Stromal cell of bone marrow (primary cell): ENCODE data around the gene DLEC1.
"Not testable (repeated sequence)": the region's sequence is repeated elsewhere in the genome, so short reads cannot be mapped to it uniquely, and the experiment has no call there.

Experiments used
- DNase-seq: peaks from one replicate; pipeline ENCODE4 v3.0.0-alpha.2; 2012; ENCODE audit warnings: low read depth

The DLEC1 gene

GRCh38 chr3:38120693-38121450, 81.9 kb downstream of the DLEC1 start:
- no peak for DNase-seq

GRCh38 chr3:38121451-38121831, 82.4 kb downstream of the DLEC1 start:
- DNase-seq: no peak

- DNase-seq: no peak
Measured at GRCh38 chr3:38121832-38122461, 82.9 kb downstream of the DLEC1 start.

GRCh38 chr3:38122712-38123290, 83.8 kb downstream of the DLEC1 start:
- DNase-seq: no peak

DNA sequence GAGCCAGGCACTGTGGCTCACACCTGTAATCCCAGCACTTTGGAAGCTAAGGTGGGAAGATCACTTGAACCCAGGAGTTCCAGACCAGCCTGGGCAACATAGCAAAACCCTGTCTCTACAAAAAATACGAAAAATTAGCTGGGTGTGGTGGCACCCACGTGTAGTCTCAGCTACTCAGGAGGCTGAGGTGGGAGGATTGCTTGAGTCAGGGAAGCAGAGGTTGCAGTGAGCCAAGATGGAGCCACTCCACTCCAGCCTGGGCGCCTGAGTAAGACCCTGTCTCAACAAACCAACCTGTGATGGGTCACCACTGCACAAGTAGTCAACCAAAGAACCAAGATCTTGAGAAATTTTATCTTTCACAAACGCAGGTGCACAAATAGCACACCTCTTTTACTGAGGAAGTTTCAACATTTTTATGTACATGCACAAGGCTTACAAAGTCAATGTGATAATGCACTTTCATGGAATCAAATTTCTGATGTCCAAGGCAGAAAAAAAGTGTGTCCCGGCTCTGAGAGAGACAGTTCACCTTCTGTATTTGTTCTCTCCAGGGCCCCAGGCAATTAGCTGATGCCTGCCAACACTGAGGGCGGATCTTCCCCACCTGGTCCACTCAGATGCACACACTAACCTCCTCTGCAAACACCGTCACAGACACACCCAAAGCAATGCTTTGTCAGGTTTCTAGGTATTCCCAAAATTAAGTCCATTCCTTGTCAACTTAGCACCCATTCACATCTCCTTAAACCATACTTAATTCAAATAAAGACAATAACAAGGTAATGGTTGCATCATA, 85.5 kb downstream of the DLEC1 start:
- DNase-seq: no peak

DNA sequence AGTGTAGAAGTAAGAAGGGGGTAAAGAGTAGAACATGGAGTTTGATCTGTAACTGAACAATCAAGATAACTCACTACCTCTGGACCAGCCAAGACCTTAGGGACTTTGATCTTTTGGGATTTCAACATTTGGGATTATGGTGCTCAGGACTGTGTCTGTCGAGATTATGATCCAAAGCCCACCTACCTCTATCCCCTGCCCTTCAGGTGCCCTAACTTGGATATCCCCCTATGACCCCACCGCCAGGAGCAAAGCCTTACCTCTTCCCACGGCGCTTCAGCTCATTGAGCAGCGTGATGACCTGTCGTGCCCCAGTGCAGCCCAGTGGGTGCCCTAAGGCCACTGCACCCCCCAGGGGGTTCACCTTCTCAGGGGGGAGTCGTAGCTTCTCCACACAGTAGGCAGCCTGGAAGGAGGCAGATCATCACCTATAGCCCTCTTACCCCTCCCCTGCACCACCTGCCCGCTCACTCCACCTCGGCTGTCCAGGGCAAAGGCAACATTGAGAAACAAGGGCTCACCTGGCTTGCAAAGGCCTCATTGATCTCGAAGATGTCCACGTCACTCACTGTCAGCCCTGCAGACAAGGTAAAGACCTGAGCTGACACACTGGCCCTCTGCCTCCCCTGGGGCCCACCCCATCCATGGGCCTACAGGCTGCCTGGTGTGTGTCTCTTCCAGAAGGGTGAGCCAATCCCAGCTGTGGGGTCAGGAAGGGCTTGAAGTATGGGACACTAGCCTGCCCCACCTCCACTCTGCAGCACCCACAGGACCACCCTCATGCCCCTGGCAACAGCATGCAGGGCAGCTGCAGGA, 86.5 kb downstream of the DLEC1 start:
- no peak for DNase-seq

GRCh38 chr3:38126121-38126892, 87.3 kb downstream of the DLEC1 start:
- no peak for DNase-seq

- no peak for DNase-seq
Measured at GRCh38 chr3:38127611-38128302, 88.7 kb downstream of the DLEC1 start.

GRCh38 chr3:38128303-38128655, 89.3 kb downstream of the DLEC1 start:
- DNase-seq: no peak

- no peak for DNase-seq
Measured at GRCh38 chr3:38129058-38129457, 90.0 kb downstream of the DLEC1 start.

DNA sequence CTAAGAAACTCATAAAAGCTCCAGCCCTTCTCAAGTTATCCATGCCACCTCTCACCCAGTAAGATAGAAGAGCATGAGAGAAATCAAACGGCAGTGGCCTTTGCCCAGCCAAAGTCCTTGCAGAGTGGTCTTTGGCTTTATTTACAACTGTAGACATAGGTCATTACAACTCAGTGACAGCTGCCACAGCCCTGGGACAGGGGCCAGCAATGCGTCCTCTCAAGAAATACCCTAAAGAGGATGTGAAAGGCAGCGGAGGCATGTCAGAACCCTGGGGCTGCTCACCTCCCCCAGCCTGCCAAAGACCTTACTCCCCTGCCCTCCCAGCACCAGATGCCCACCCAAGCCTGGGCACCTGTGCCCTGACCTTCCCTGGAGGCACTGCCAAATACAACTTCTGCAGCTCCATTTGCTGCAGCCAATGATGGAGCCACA, 91.6 kb downstream of the DLEC1 start:
- no peak for DNase-seq

- no peak for DNase-seq
Measured at GRCh38 chr3:38131621-38132369, 92.8 kb downstream of the DLEC1 start.

DNA sequence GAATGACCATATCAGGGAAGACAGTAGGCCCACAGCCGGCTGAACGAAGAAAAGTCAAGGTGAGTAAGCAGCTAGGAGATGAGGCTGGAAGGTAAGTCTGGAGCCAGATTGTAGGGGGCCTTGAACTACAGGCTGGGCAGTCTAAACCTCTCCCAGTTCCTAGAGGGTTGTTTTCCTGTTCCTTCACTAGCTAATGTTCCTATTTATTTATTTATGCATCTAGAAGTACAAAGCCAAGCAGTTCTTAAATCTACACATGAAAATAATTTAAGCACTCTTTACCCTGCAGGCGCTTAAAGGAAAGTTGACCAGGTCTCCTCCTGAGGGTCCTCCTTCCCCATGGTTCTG, 94.2 kb downstream of the DLEC1 start:
- no peak for DNase-seq

DNA sequence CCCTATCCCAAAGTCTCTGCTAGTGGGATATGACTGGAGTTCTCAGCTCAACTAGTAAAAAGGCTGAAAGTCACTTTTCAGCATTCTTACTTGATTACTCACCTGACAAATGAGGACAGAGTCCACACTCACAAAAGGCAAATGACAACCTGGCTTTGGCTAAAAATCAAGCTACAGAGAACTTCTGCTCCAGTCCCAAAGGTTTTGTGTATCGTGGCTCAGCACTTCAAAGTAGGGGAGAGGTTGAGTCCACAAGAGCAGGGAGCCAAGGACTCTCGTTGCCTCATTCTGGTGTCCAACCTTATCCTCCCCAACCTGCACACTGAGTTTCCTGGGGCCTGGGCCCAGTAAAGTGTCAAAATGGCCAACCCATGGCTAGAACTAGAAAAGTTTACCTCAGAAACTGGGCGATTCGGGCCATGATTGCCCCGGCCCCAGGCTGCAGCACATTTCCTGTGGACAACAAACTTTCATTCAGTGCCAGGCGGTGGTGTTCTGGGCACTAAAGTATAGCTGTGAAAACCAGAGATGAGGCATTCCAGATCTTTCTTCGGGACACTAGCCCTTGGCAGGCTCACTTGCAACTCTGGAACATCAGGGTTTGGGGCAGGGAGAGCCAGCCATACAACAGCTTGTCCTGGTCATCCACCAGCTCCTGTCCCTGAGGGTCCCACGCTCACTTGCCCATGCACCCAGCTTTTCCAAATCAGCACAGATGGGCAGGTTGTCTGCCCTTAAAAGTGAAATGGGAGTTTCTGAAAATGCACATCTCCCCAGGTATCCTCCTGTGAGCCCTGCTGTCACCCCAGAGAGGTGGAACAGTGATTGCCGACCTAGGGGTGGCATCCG, 94.8 kb downstream of the DLEC1 start:
- no peak for DNase-seq

- not testable (repeated sequence) for DNase-seq
Measured at GRCh38 chr3:38134517-38135143, 95.6 kb downstream of the DLEC1 start.

DNA sequence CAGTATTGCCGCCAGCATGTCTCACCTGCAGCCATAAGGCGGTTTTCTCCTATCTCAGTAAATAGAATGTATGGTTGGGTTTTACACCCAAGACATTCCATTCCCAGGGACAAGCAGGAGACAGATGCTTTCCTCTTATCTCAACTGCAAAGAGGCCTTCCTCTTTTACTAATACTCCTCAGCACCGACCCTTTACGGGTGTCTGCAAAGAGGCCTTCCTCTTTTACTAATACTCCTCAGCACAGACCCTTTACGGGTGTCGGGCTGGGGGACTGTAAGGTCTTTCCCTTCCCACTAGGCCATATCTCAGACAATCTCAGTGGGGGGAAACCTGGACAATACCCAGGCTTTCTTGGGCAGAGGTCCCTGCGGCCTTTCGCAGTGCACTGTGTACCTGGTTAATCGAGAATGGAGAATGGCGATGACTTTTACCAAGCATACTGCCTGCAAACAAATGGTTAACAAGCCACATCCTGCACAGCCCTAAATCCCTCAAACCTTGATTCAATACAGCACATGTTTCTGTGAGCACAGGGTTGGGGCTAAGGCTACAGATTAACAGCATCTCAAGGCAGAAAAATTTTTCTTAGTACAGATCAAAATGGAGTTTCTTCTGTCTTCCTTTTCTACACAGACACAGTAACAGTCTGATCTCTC, 96.7 kb downstream of the DLEC1 start:
- not testable (repeated sequence) for DNase-seq

- no peak for DNase-seq
Measured at GRCh38 chr3:38136393-38136776, 97.4 kb downstream of the DLEC1 start.
